Prostate gland (tissue), 2 donors: ENCODE results near the gene NMUR2. TPM values are rescaled to one million over a fixed set of nuclear protein-coding genes. Genes with fewer than 3 reads are reported as not detected.

Experiments
- DNase-seq: peaks from one replicate; pipeline ENCODE4 v3.0.0-alpha.2; 2019; ENCODE audit warnings: low spot score
- H3K27ac ChIP-seq, 2 donors: fragments of 200-600 bp; sonication (generic); 2 replicates each; pipeline ENCODE4 v1.5.1; 2017 to 2019
- H3K27me3 ChIP-seq: fragments of 200-600 bp; sonication (generic); replicated peaks from 2 replicates; pipeline ENCODE4 v1.5.1; 2019; ENCODE audit not compliant: insufficient read depth
- H3K36me3 ChIP-seq, 2 donors: fragments of 200-600 bp; sonication (generic); 1 replicate in 1 of 2; 2 replicates in 1 of 2; pipeline versions ENCODE4 v1.5.1 to v1.8.1; 2017 to 2019
- H3K4me1 ChIP-seq: fragments of 200-600 bp; sonication (generic); replicated peaks from 2 replicates; pipeline ENCODE4 v1.5.1; 2019
- H3K4me3 ChIP-seq, 2 donors: fragments of 200-600 bp; sonication (generic); 2 replicates each; pipeline ENCODE4 v1.5.1; 2017 to 2019
- H3K9me3 ChIP-seq: fragments of 200-600 bp; sonication (generic); 2 replicates; pipeline ENCODE4 v1.5.1; 2017
- POLR2A ChIP-seq: fragments of 450-650 bp; IDR thresholded peaks from one replicate; pipeline ENCODE4 v1.6.1; 2016; ENCODE audit warnings: antibody characterized with exemption, mild to moderate bottlenecking
- POLR2AphosphoS5 ChIP-seq: sonication (generic); formaldehyde crosslinking; IDR thresholded peaks from one replicate; pipeline ENCODE4 v1.6.1; 2017; ENCODE audit warnings: antibody characterized with exemption
- WGBS: methylation state at CpG from one replicate; pipeline ENCODE4 v1.1.5; 2018; 5-methylcytosine and 5-hydroxymethylcytosine counted together
- intact Hi-C: fragments of 100-400 bp; cut with DNase I; formaldehyde crosslinking; loops from one replicate; pipeline ENCODE4 v1.14.2; 2022
- total RNA-seq, 2 donors: library from RNA; depleted of rRNA; stranded (reverse); fragments of >200 nt; gene quantifications; one replicate each; pipeline ENCODE4 v1.1.0, GENCODE V29; 2016
- TF ChIP-seq, protein P1 (sequence below), 4 experiments: fragments of 200-600 bp in 2 of 4; fragments of 450-650 bp in 2 of 4; sonication (generic) in 2 of 4; IDR thresholded peaks; 1 replicate in 3 of 4; 2 replicates in 1 of 4; pipeline ENCODE4 v1.5.1; 2016 to 2019; ENCODE audit warnings: antibody characterized with exemption in 4 of 4, mild to moderate bottlenecking in 2 of 4, moderate library complexity in 2 of 4

NMUR2 gene, protein sequence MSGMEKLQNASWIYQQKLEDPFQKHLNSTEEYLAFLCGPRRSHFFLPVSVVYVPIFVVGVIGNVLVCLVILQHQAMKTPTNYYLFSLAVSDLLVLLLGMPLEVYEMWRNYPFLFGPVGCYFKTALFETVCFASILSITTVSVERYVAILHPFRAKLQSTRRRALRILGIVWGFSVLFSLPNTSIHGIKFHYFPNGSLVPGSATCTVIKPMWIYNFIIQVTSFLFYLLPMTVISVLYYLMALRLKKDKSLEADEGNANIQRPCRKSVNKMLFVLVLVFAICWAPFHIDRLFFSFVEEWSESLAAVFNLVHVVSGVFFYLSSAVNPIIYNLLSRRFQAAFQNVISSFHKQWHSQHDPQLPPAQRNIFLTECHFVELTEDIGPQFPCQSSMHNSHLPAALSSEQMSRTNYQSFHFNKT
- total RNA-seq = 1 to 10 TPM in 1 of 2 donors, not detected in 1; 7.0 TPM

- Histone ChIP-seq H3K27ac (no peak within 1 kb of the TSS), H3K9me3 (no peaks in the 10 kb centered on the region), H3K27me3 (no peaks in the 10 kb centered on the region), H3K4me3 (no peak within 1 kb of the TSS), H3K36me3 (no peaks in the 10 kb centered on the region), H3K4me1 (no peaks in the 10 kb centered on the region)
- WGBS = 12% methylated on average over 7 of the region's 7 CpGs
- TF ChIP-seq, protein P1, sequence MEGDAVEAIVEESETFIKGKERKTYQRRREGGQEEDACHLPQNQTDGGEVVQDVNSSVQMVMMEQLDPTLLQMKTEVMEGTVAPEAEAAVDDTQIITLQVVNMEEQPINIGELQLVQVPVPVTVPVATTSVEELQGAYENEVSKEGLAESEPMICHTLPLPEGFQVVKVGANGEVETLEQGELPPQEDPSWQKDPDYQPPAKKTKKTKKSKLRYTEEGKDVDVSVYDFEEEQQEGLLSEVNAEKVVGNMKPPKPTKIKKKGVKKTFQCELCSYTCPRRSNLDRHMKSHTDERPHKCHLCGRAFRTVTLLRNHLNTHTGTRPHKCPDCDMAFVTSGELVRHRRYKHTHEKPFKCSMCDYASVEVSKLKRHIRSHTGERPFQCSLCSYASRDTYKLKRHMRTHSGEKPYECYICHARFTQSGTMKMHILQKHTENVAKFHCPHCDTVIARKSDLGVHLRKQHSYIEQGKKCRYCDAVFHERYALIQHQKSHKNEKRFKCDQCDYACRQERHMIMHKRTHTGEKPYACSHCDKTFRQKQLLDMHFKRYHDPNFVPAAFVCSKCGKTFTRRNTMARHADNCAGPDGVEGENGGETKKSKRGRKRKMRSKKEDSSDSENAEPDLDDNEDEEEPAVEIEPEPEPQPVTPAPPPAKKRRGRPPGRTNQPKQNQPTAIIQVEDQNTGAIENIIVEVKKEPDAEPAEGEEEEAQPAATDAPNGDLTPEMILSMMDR (IDR thresholded peaks at IDR 0.05) = no peak
- TF ChIP-seq POLR2AphosphoS5 = no peak
- TF ChIP-seq POLR2A = no peak
- DNase-seq = no peak
- intact Hi-C loops = no loop called here
These were observed at the start of gene NMUR2 for GRCh38 chr5:152405145-152405544. Gene NMUR2, minus strand, starts transcription at chr5:152405279. Its CDS starts 166 bp downstream, at chr5:152405113.

- intact Hi-C loops = no loop called here
- 86% methylated on average over 2 of the region's 2 CpGs for WGBS
- Histone ChIP-seq H3K36me3 (no peaks in the 10 kb centered on the region), H3K27ac (no peak overlapping the region), H3K9me3 (no peaks in the 10 kb centered on the region), H3K27me3 (no peaks in the 10 kb centered on the region), H3K4me3 (no peak overlapping the region), H3K4me1 (no peaks in the 10 kb centered on the region)
- TF ChIP-seq POLR2A = no peak
- no peak for TF ChIP-seq POLR2AphosphoS5
- TF ChIP-seq, protein P1 (IDR thresholded peaks at IDR 0.05) = no peak
- no peak for DNase-seq
These were observed 38.9 kb upstream of the NMUR2 start for GRCh38 chr5:152443935-152444334.

GRCh38 chr5:152439791-152440190, 34.7 kb upstream of the NMUR2 start:
- Histone ChIP-seq H3K36me3 (no peaks in the 10 kb centered on the region), H3K27ac (no peak overlapping the region), H3K27me3 (no peaks in the 10 kb centered on the region), H3K4me1 (no peaks in the 10 kb centered on the region), H3K9me3 (no peaks in the 10 kb centered on the region), H3K4me3 (no peak overlapping the region)
- 67% methylated on average over 3 of the region's 3 CpGs for WGBS
- intact Hi-C loops = no loop called here
- TF ChIP-seq POLR2AphosphoS5 (no peak), POLR2A (no peak)
- TF ChIP-seq, protein P1 (IDR thresholded peaks at IDR 0.05) = no peak
- DNase-seq = no peak

- H3K4me3 ChIP-seq = no peak overlapping the region
- DNase-seq = no peak
- WGBS = 56% methylated on average over 3 of the region's 3 CpGs
These were observed 32.8 kb upstream of the NMUR2 start for GRCh38 chr5:152437866-152438265.

More at GRCh38 chr5:152437866-152438265, 32.8 kb upstream of the NMUR2 start:
- Histone ChIP-seq H3K4me1 (no peaks in the 10 kb centered on the region), H3K9me3 (no peaks in the 10 kb centered on the region), H3K27me3 (no peaks in the 10 kb centered on the region), H3K36me3 (no peaks in the 10 kb centered on the region), H3K27ac (no peak overlapping the region)
- intact Hi-C loops = no loop called here
- TF ChIP-seq POLR2AphosphoS5 = no peak
- TF ChIP-seq, protein P1 (IDR thresholded peaks at IDR 0.05) = no peak
- TF ChIP-seq POLR2A = no peak
